H1 (cell line): ENCODE measurements around the gene RRM2. TPM values are rescaled to one million over a fixed set of nuclear protein-coding genes. Genes with fewer than 3 reads are reported as not detected.

Experiments used
- CTCF ChIA-PET: fragments of 300-600 bp; sonication (Branson Sonifier 250); formaldehyde crosslinking; loops from one replicate; lab custom pipeline; 2021; ENCODE audit not compliant: partially characterized antibody; lab: Charles Lee
- POLR2A ChIA-PET: fragments of 300-600 bp; sonication (Branson Sonifier 250); formaldehyde crosslinking; loops from one replicate; lab custom pipeline; 2021; ENCODE audit warnings: inconsistent platforms; ENCODE audit not compliant: partially characterized antibody; lab: Charles Lee
- DNase-seq, 2 experiments: peaks; one replicate each; pipeline versions ENCODE4 v3.0.0 to v3.0.0-alpha.2; 2010 to 2022; ENCODE audit warnings: low spot score in 2 of 2, low read depth in 1 of 2, mixed read lengths in 1 of 2
- FAIRE-seq: peaks from 2 replicates; lab custom pipeline; 2011; peaks lifted over from hg19 to GRCh38; lab: Jason Lieb, UNC
- H2AFZ ChIP-seq: 2 replicates; pipeline ENCODE4 v1.8.1; 2012; ENCODE audit warnings: low read length, inconsistent platforms
- H2AK5ac ChIP-seq: 2 replicates; pipeline ENCODE4 v1.6.1; 2013; ENCODE audit warnings: low read depth, low read length
- H2BK120ac ChIP-seq: replicated peaks from 2 replicates; pipeline ENCODE3; 2013; ENCODE audit warnings: low read depth, low read length, inconsistent platforms
- H2BK12ac ChIP-seq: 2 replicates; pipeline ENCODE4 v1.6.1; 2013; ENCODE audit warnings: low read depth, low read length
- H2BK15ac ChIP-seq: 2 replicates; pipeline ENCODE4 v1.6.1; 2013; ENCODE audit warnings: low read length
- H2BK20ac ChIP-seq: 2 replicates; pipeline ENCODE4 v1.6.1; 2013; ENCODE audit warnings: low read length
- H2BK5ac ChIP-seq: 2 replicates; pipeline ENCODE4 v1.6.1; 2013; ENCODE audit warnings: low read depth, low read length
- H3K14ac ChIP-seq: 2 replicates; pipeline ENCODE4 v1.6.1; 2013; ENCODE audit warnings: inconsistent platforms; ENCODE audit not compliant: insufficient read length
- H3K18ac ChIP-seq: 2 replicates; pipeline ENCODE4 v1.6.1; 2013; ENCODE audit warnings: low read length; ENCODE audit errors: extremely low read depth
- H3K23ac ChIP-seq: 2 replicates; pipeline ENCODE4 v1.6.1; 2013; ENCODE audit warnings: inconsistent platforms; ENCODE audit not compliant: insufficient read length
- H3K23me2 ChIP-seq: 2 replicates; pipeline ENCODE4 v1.6.1; 2013; ENCODE audit warnings: low read depth, low read length
- H3K27ac ChIP-seq: 2 replicates; pipeline ENCODE4 v1.6.1; 2011; ENCODE audit warnings: low read depth, low read length, inconsistent platforms
- H3K27me3 ChIP-seq, 4 experiments: replicated peaks in 1 of 4; 1 replicate in 1 of 4; 2 replicates in 3 of 4; pipeline versions ENCODE4 v1.6.1 to v1.8.1; 2011 to 2013; ENCODE audit warnings: low read length in 3 of 4, mild to moderate bottlenecking in 3 of 4, inconsistent platforms in 2 of 4, mixed read lengths in 2 of 4, moderate library complexity in 1 of 4; ENCODE audit not compliant: control insufficient read depth in 3 of 4, insufficient read depth in 3 of 4; ENCODE audit errors: extremely low read depth in 1 of 4
- H3K36me3 ChIP-seq, 4 experiments: 2 replicates each; pipeline versions ENCODE4 v1.6.1 to v1.8.1; 2011 to 2013; ENCODE audit warnings: mild to moderate bottlenecking in 4 of 4, low read length in 3 of 4, moderate library complexity in 2 of 4, control low read depth in 1 of 4, inconsistent platforms in 1 of 4; ENCODE audit not compliant: insufficient read depth in 4 of 4, control insufficient read depth in 2 of 4
- H3K4ac ChIP-seq: replicated peaks from 2 replicates; pipeline ENCODE3; 2013; ENCODE audit warnings: low read length, low read depth, mixed read lengths, inconsistent platforms; ENCODE audit not compliant: insufficient read length
- H3K4me1 ChIP-seq, 4 experiments: replicated peaks in 1 of 4; 1 replicate in 1 of 4; 2 replicates in 3 of 4; pipeline versions ENCODE4 v1.6.1 to v1.8.1; 2011 to 2013; ENCODE audit warnings: low read length in 3 of 4, inconsistent platforms in 2 of 4, mixed read lengths in 1 of 4; ENCODE audit not compliant: insufficient read depth in 4 of 4, control insufficient read depth in 3 of 4
- H3K4me2 ChIP-seq, 2 experiments: 2 replicates each; pipeline versions ENCODE4 v1.6.1 to v1.8.1; 2011 to 2013; ENCODE audit warnings: low read depth in 2 of 2, low read length in 2 of 2, control low read depth in 1 of 2, inconsistent platforms in 1 of 2, mild to moderate bottlenecking in 1 of 2; ENCODE audit not compliant: insufficient read depth in 1 of 2
- H3K4me3 ChIP-seq, 4 experiments: fragments of 200-600, 300-600 bp in 1 of 4; sonication (generic), shearing (Covaris generic), sonication (Bioruptor Twin) in 1 of 4; 2 replicates each; pipeline versions ENCODE4 v1.5.1 to v1.8.1; 2011 to 2016; ENCODE audit warnings: low read length in 4 of 4, low read depth in 3 of 4, control low read depth in 2 of 4, inconsistent platforms in 2 of 4, mild to moderate bottlenecking in 2 of 4, mixed read lengths in 1 of 4, moderate library complexity in 1 of 4; ENCODE audit not compliant: insufficient read depth in 2 of 4; ENCODE audit errors: extremely low read depth in 1 of 4
- H3K56ac ChIP-seq: replicated peaks from 2 replicates; pipeline ENCODE3; 2013; ENCODE audit warnings: low read depth, mild to moderate bottlenecking, mixed read lengths, low read length, inconsistent platforms; ENCODE audit not compliant: insufficient read length
- H3K79me1 ChIP-seq: 2 replicates; pipeline ENCODE4 v1.6.1; 2013; ENCODE audit warnings: low read depth, low read length, control low read depth
- H3K79me2 ChIP-seq, 2 experiments: 2 replicates each; pipeline versions ENCODE4 v1.6.1 to v1.8.1; 2012 to 2013; ENCODE audit warnings: low read length in 2 of 2, mild to moderate bottlenecking in 2 of 2, inconsistent platforms in 1 of 2; ENCODE audit not compliant: insufficient read depth in 2 of 2, control insufficient read depth in 1 of 2
- H3K9ac ChIP-seq, 4 experiments: replicated peaks in 1 of 4; 1 replicate in 1 of 4; 2 replicates in 3 of 4; pipeline versions ENCODE4 v1.6.1 to v1.8.1; 2011 to 2013; ENCODE audit warnings: low read depth in 3 of 4, low read length in 3 of 4, control low read depth in 2 of 4, mild to moderate bottlenecking in 2 of 4, moderate library complexity in 2 of 4, inconsistent platforms in 1 of 4; ENCODE audit errors: extremely low read depth in 1 of 4
- H3K9me3 ChIP-seq, 2 experiments: 2 replicates each; pipeline versions ENCODE4 v1.6.1 to v1.8.1; 2012 to 2013; ENCODE audit warnings: mild to moderate bottlenecking in 2 of 2, moderate library complexity in 2 of 2, control low read depth in 1 of 2, inconsistent platforms in 1 of 2, low read depth in 1 of 2, low read length in 1 of 2, mixed read lengths in 1 of 2; ENCODE audit not compliant: insufficient read depth in 2 of 2
- H4K20me1 ChIP-seq, 2 experiments: replicated peaks in 1 of 2; 2 replicates each; pipeline versions ENCODE3 to v1.8.1; 2011 to 2013; ENCODE audit warnings: inconsistent platforms in 2 of 2, low read length in 2 of 2, mild to moderate bottlenecking in 1 of 2; ENCODE audit not compliant: insufficient read depth in 2 of 2, control insufficient read depth in 1 of 2
- H4K5ac ChIP-seq: 2 replicates; pipeline ENCODE4 v1.6.1; 2013; ENCODE audit warnings: low read length, low read depth, mixed read lengths, inconsistent platforms; ENCODE audit not compliant: insufficient read length
- H4K8ac ChIP-seq: 2 replicates; pipeline ENCODE4 v1.8.0; 2013; ENCODE audit warnings: mild to moderate bottlenecking, moderate library complexity, low read length, inconsistent platforms; ENCODE audit not compliant: insufficient read depth; ENCODE audit errors: extremely low read depth
- H4K91ac ChIP-seq: replicated peaks from 2 replicates; pipeline ENCODE3; 2013; ENCODE audit warnings: low read length, mixed read lengths, inconsistent platforms; ENCODE audit not compliant: insufficient read length
- TAF7 ChIP-seq: optimal IDR thresholded peaks from 2 replicates; pipeline ENCODE3; 2011; ENCODE audit warnings: low read depth, mild to moderate bottlenecking, inconsistent platforms, low read length, moderate library complexity, borderline replicate concordance
- WGBS, 2 experiments: shearing (Covaris generic) in 1 of 2; methylation state at CpG; one replicate each; pipeline versions ENCODE4 v1.1.6 to v1.1.7; 2013 to 2015; ENCODE audit warnings: low lambda C conversion rate in 2 of 2, mixed read lengths in 2 of 2, inconsistent platforms in 1 of 2, low coverage in 1 of 2, missing lambda C conversion rate in 1 of 2; ENCODE audit not compliant: insufficient replicate concordance in 2 of 2, insufficient coverage in 1 of 2, insufficient read length in 1 of 2; ENCODE audit errors: extremely low coverage in 1 of 2, missing lambda C conversion rate in 1 of 2; 5-methylcytosine and 5-hydroxymethylcytosine counted together
- polyA plus RNA-seq, 7 experiments: library from polyadenylated mRNA; depleted of rRNA in 3 of 7; stranded (reverse) in 5 of 7; unstranded in 2 of 7; fragments of >200 nt in 5 of 7; fragments of 200-250 nt in 2 of 7; gene quantifications; 1 replicate in 5 of 7; 2 replicates in 1 of 7; 4 replicates in 1 of 7; pipeline versions ENCODE4 v1.2.1 to v1.2.3, GENCODE V29; 2011 to 2013; ENCODE audit warnings: missing spikeins in 2 of 7, mixed read lengths in 2 of 7
- total RNA-seq: library from RNA; stranded (reverse); fragmentation: NEBNext Ultra II Directional; extraction: Animal tissue kit (Norgen Biotek cat#: 25700); gene quantifications from 2 replicates; pipeline ENCODE4 v1.2.1, GENCODE V29; 2021

RRM2 gene
- total and polyA plus RNA-seq, 2 of the 8 experiments (the other 6 are each of a cell fraction or from before 2014, with no cell fraction given) = 37.7 to 215 TPM

- Histone ChIP-seq H3K4me1 (peaks cover 0 to 5% (median 0%) of the 10 kb centered on the region in 4 experiments; a peak in 1 of 7 replicates), H2BK12ac (no peak overlapping the region), H2AK5ac (no peak overlapping the region), H3K9me3 (no peaks in the 10 kb centered on the region), H2BK15ac (no peak overlapping the region), H3K36me3 (peaks cover 0 to 6% (median 0%) of the 10 kb centered on the region in 4 experiments; a peak in 2 of 8 replicates), H3K4me2 (no peak overlapping the region), H2BK20ac (no peak overlapping the region), H4K5ac (no peak overlapping the region), H2BK120ac (no peak overlapping the region), H3K4ac (no peak overlapping the region), H2AFZ (no peak overlapping the region), H4K8ac (no peak overlapping the region), H3K23ac (no peak overlapping the region), H2BK5ac (no peak overlapping the region), H3K56ac (no peak overlapping the region), H3K27me3 (no peaks in the 10 kb centered on the region), H4K91ac (no peak overlapping the region), H3K14ac (no peak overlapping the region), H3K4me3 (no peak overlapping the region), H3K9ac (no peak overlapping the region), H3K18ac (no peak overlapping the region), H3K27ac (no peak overlapping the region), H3K79me1 (no peaks in the 10 kb centered on the region), H4K20me1 (peaks cover 2 to 7% of the 10 kb centered on the region in 2 experiments), H3K79me2 (no peaks in the 10 kb centered on the region), H3K23me2 (peaks cover 2% of the 10 kb centered on the region; the same call in 1 of the 2 replicates)
- ChIA-PET CTCF (interaction anchor here (0.9 to 17.7 kb wide), 9 partner anchors 10 to 243 kb away, joined by 3 to 169 read pairs (median 3); no protein-coding TSS in a partner anchor), POLR2A (interaction anchor here (2.1 kb wide), 1 partner anchor 9 kb away, joined by 9 read pairs; no protein-coding TSS in a partner anchor)
- FAIRE-seq = no peak
- no peak for DNase-seq
- WGBS, 2 experiments = 92% methylated on average over 11 of the region's 11 CpGs; no CpG with 5 or more reads in 1 of the 2 experiments
- TF ChIP-seq TAF7 = no peak
These were observed 42.7 kb downstream of the RRM2 start for GRCh38 chr2:10165282-10165681.
